ENCODE measurements around the gene OR51I2.

OR51I2 gene

GRCh38 chr11:5449023-5449422, at the start of gene OR51I2:
Gene OR51I2, plus strand, starts transcription at chr11:5449323. Its CDS starts 4,166 bp downstream, at chr11:5453489.
- no peak for DNase-seq

GRCh38 chr11:5405173-5405572, 44.0 kb upstream of the OR51I2 start:
- DNase-seq: no peak

- DNase-seq: no peak
Measured at GRCh38 chr11:5420993-5421392, 28.1 kb upstream of the OR51I2 start.

- DNase-seq: no peak
Measured at GRCh38 chr11:5421811-5422210, 27.3 kb upstream of the OR51I2 start, which contains the start of gene OR51Q1. Gene OR51Q1, plus strand, starts transcription at chr11:5422111. Its CDS starts 90 bp downstream, at chr11:5422201.

- DNase-seq: no peak
Measured at GRCh38 chr11:5423131-5423530, 26.0 kb upstream of the OR51I2 start.

GRCh38 chr11:5441414-5441813, 7.7 kb upstream of the OR51I2 start, which contains the start of gene OR51I1:
Gene OR51I1, minus strand, starts transcription at chr11:5441514. Its CDS starts 0 bp downstream, at chr11:5441514.
- DNase-seq: no peak

- no peak for DNase-seq
Measured at GRCh38 chr11:5443835-5444393, 5.2 kb upstream of the OR51I2 start.

- no peak for DNase-seq
Measured at GRCh38 chr11:5449432-5449831, 309 bp downstream of the OR51I2 start.

- no peak for DNase-seq
Measured at GRCh38 chr11:5460983-5461621, 12.0 kb downstream of the OR51I2 start.

- no peak for DNase-seq
Measured at GRCh38 chr11:5467527-5467926, 18.4 kb downstream of the OR51I2 start.

- DNase-seq: no peak
Measured at GRCh38 chr11:5473921-5474320, 24.8 kb downstream of the OR51I2 start.

- DNase-seq: no peak
Measured at GRCh38 chr11:5476186-5476819, 27.2 kb downstream of the OR51I2 start.

- DNase-seq: no peak
Measured at GRCh38 chr11:5486003-5486402, 36.9 kb downstream of the OR51I2 start.

GRCh38 chr11:5486421-5486820, 37.3 kb downstream of the OR51I2 start:
- DNase-seq: no peak

- DNase-seq: no peak
Measured at GRCh38 chr11:5488385-5488784, 39.3 kb downstream of the OR51I2 start, which contains the start of gene OR52D1. Gene OR52D1, plus strand, starts transcription at chr11:5488685. Its CDS starts 22 bp downstream, at chr11:5488707.

GRCh38 chr11:5488798-5489399, 39.8 kb downstream of the OR51I2 start:
- no peak for DNase-seq

- DNase-seq: no peak
Measured at GRCh38 chr11:5489576-5490357, 40.6 kb downstream of the OR51I2 start.

GRCh38 chr11:5499671-5500070, 50.5 kb downstream of the OR51I2 start:
- no peak for DNase-seq

GRCh38 chr11:5500393-5500801, 51.3 kb downstream of the OR51I2 start:
- no peak for DNase-seq

- no peak for DNase-seq
Measured at GRCh38 chr11:5504403-5504921, 55.3 kb downstream of the OR51I2 start.

GRCh38 chr11:5505363-5506048, 56.4 kb downstream of the OR51I2 start:
- no peak for DNase-seq

Data from NCI-H1436 (cell line).